ENCODE results near the gene GNAZ.

GNAZ gene

DNA sequence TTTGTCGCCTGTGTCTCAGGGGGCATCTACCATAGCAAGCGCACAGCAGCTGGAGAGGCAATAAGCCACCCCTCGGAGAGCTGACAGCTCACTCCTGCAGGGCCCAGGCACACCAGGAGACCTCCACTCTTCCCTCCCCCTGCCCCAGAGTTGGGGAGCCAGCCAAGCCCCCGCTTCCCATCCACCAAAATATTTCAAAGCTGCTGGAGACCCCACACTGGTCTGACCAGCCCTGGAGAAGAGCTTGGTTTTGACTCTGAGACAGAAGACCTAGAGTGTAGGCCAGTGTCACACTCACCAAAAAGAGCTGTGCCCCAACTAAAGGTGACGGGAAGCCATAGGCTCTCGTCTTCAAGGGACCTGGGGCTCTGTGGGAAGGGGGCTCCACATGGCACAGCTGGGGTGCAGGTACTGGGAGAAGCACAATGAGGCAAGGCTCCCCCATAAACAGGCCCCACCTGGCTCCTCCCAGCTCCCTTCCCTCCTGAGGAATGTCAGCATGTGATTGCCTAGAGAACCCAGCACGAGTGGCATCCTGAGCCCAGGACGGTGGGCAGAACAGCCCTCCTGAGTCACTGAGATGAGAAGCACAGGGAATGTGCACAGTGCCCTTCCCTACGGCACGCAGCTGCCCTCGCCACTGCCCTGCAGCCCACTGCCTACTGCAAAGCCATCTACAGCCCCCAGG lies 5.8 kb upstream of the GNAZ start:
- DNase-seq (ENCODE audit: low read depth), result no peak

- DNase-seq (ENCODE audit: low read depth), result no peak
These were observed 5.3 kb upstream of the GNAZ start for GRCh38 chr22:23065069-23065451.

DNA sequence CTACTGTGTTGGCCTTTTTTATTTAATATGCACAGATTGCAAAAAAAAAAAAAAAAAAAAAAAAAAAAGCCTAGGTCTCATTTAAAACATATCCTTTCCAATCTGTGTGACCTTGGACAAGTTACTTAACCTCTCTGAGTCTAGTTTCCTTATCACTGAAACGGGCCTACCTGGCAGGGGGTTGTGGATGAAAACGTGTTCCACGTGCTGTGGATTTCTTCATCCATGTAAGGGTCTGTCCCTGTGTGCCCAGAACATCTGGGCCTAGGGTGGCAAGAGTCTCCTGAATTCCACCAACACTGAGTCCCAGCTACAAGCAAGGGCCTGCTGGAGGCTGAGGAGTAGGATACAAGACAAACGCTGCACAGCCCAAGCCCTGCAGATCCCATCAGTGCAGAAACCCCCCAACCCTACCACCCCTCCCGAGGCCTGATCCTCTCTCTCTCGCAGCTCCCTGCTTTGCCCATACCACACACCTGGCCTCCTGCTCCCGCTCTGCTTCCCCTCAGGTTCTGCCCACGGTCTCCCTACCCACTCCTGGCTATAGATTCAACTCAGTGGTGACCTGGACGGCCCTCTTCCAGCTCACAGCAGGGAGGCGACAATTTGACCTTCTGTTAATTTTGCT lies 4.7 kb upstream of the GNAZ start:
- DNase-seq (ENCODE audit: low read depth), result no peak

GRCh38 chr22:23066200-23067022 lies 3.9 kb upstream of the GNAZ start:
- DNase-seq (ENCODE audit: low read depth), result no peak

DNA sequence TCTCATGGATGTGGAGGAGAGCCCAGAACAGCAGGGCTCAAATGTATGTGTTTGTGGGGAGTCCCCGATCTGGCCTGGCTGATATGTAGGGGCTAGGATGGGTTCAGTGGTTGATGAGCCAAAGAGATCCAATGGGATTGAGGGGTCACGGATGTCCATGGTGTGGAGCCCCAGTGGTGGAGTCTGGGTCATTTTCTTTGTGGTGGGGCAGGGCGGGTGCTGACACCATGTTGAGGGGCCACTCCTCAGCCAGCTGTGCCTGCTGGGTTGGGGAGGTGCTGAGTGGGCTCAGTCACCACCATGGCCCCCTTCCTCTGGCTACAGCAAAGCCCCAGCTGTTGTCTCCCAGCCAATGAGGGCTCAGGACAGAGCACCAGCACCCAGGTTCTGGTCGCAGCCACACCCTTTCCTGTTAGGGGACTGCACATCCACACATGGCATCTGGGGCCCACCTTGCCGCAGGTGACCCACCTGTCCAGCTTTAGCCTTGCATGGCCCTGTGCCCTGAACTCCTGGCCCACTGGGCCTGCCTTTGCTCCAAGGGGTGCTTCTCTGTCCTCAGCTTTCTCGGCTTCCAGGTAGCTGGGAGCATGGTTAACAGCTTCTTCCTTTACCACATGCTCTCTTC lies 3.2 kb upstream of the GNAZ start:
- DNase-seq (ENCODE audit: low read depth), result no peak

GRCh38 chr22:23067691-23068090 lies 2.6 kb upstream of the GNAZ start:
- no peak for DNase-seq (ENCODE audit: low read depth)

DNA sequence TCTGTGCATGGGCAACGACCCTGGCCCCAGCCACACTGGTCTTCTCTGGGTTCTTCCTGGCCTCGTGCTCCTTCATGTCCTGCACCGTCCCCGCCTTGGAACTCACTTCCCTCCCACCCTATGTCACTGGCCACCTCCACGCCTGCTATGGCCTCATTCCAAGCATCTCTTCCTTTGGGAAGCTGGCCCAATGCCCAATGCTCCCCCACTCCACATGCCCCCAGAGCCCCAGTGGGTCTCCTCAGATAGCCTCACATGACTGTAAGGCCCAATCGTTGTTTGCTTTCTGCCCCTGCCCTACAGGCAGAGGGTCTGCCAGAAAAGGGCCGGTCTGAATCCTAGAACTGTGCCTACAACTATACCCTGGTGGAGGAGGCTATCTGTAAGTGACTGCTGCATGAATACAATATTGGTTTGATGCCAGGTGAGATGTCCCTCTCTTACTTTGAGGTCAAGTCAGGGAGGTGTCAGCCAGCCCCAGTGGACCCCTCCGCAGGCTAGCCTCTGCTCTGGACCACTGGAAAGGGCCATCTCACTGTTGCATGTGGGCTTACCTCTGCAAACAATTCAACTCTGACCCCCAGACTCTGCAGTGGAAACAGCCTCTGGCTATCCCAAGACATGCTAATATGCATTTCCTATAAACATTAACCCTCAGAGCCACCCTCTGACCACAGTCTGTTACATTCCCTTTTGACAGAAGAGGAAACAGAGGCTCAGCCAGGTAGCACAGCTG lies 2.1 kb upstream of the GNAZ start:
- no peak for DNase-seq (ENCODE audit: low read depth)

DNA sequence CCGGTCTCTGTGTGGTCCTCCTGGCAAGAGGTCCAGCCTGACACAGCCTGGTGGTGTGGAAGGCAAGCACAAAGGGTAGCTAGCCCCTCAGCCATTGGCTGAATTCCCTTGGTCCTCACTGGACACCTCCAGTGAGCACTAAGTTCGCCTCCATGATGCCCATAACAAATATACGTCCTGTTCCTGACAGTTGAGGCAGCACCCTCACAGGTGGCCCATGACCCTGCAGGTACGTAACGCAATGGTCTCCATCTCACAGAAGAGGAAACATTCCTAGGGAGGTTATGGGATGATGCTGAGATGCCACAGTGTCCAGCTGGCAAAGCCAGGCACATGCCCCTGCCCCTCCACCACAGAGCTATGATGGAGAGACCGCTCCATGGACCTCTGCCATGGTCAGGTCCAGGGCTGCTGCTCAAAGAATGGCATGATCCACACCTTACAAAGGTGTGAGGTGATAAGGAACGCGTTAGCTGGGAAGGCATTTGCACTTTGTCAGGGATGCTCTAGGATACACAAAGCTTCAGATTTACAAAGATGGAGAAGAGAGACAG lies 1.4 kb upstream of the GNAZ start:
- DNase-seq (ENCODE audit: low read depth), result no peak

DNA sequence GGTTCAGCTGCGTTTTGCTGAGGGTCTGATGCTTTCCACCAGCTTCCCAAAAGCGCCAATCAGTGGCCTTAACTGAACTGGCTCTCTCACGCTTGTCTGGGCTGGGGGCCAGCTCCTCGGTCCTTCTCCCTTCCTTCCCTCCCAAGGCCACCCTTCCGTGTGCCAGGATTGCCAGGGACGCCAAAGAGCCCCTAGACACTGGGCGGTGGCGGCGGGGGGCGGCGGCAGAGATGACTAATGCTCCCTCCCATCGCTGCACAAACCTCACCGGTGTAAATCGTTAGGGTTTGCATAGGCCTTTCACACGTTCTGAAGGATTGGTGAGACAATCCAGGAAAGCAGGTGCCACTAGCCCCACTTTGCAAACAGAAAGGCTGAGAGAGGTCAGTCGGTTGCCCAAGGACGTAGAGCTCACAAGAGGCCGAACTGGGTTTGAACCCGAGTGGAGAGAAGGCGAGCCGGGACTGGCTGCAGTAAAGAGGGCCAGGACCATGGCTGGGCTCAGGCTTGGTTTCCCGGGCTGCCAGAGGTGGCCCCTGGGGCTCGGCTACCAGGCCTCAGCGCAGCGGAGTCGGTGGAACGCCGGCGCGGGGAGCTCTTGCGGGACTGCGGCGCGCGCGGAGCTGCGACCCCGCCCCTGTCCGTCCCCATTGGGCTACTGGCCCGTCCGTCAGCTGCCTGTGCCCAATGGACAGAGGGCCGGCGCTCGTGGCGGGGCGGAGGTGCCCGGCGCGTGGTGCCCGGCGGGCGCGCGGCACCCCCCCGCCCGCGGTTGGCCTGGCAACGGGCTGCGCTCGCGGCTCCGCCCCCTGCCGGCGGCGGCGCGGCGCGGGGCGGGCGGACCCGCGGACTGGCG lies 589 bp upstream of the GNAZ start:
- peak; percentile 19 for DNase-seq (ENCODE audit: low read depth)

- DNase-seq (ENCODE audit: low read depth), result no peak
These were observed 1.1 kb downstream of the GNAZ start for GRCh38 chr22:23071230-23072076.

- no peak for DNase-seq (ENCODE audit: low read depth)
These were observed 2.0 kb downstream of the GNAZ start for GRCh38 chr22:23072077-23072910.

- DNase-seq (ENCODE audit: low read depth), result no peak
These were observed 2.7 kb downstream of the GNAZ start for GRCh38 chr22:23072911-23073491.

- no peak for DNase-seq (ENCODE audit: low read depth)
These were observed 3.4 kb downstream of the GNAZ start for GRCh38 chr22:23073526-23074229.

GRCh38 chr22:23074451-23074850 lies 4.1 kb downstream of the GNAZ start:
- DNase-seq (ENCODE audit: low read depth), result no peak

DNA sequence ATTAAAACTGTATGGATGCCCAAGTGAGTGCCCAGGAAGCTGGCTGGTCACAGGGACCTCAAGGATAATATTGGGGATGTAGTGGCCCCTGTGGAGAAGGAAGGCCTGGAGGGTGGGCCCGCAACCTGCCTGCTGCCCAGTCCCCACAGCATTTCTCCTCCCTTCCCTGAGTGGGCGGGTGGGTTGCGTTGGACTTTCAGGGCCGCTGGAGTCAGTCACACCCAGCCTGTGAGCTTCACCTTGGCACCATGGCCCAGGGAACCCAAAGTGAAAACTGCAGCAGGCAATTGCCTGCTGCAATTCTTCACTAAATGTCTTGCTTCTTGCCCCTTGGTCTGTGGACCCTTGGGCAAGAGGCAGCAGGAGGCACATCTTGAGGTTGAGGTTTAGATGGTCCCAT lies 4.7 kb downstream of the GNAZ start:
- no peak for DNase-seq (ENCODE audit: low read depth)

DNA sequence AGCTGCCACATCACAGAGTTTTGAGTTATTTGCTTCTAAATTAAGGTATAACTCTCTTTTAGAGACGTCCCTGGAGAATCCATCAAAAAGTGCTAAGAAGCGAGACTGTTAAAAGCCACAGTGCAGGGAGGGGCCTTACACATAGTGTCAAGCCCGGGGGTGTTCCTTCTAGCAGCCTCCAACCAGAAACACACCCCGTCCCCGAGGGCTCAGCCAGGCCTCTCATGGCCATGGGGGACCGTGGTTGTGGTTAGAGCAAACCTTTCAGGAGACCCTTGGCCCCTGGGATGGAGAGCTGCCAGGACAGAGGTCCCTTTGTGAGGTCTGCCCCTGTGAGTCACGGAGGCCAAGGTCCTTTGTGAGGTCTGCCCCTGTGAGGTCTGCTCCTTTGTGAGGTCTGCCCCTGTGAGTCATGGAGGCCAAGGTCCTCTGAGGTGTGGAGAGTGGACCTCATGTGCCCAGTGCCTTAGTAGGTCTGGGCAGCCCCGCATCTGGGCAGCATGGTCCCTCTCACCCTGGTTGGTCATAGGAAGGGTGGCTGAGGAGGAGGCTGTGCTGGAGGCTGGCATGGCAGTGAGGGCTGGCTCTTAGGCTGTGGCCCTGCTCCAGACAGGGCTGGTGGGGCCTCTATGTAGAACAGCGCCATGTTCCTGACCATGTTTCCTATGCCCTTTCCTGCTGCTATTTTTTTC lies 5.4 kb downstream of the GNAZ start:
- no peak for DNase-seq (ENCODE audit: low read depth)

GRCh38 chr22:23076896-23077572 lies 6.7 kb downstream of the GNAZ start:
- no peak for DNase-seq (ENCODE audit: low read depth)

Measured in non-pigmented ciliary epithelial cell (primary cell).